ENCODE results near the gene POU5F1.
"Not testable (repeated sequence)": the region's sequence is repeated elsewhere in the genome, so short reads cannot be mapped to it uniquely, and the experiment has no call there.

The POU5F1 gene

DNA sequence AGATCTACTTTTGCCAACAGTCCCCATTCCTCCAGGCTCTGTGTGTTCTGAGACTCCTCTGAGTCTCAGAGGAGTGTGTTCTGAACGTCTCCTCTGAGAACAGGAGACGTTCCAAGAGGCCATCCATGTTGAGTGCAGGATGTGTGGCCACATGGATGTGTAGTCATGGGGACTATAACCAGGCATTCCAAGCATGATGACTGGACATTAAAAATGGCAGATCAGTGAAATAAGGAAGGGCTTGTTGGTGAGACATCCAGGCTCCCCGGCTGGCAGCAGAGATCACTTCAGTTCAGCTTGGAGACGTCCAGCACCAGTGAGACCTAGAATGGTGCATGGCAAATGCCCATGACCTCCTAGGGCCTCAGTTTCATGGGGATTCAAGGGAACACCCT, 34.3 kb upstream of the POU5F1 start:
- Histone ChIP-seq H3K36me3 (ENCODE audit: insufficient read depth) (no peaks in the 10 kb centered on the region), H3K4me3 (IDR thresholded peaks at IDR 0.05; ENCODE audit: insufficient read depth, low read depth, low read length) (no peak overlapping the region), H3K4me1 (ENCODE audit: low read depth, poor library complexity, severe bottlenecking) (peaks cover 40% of the 10 kb centered on the region), H3K9ac (peak overlapping the region; percentile 97), H3K4me2 (peak overlapping the region; percentile 93), H2AFZ (ENCODE audit: low read depth) (peak overlapping the region; percentile 27; the same call in 1 of the 2 replicates), H3K27me3 (ENCODE audit: insufficient read depth, low read depth) (no peaks in the 10 kb centered on the region), H4K20me1 (ENCODE audit: insufficient read depth) (no peaks in the 10 kb centered on the region), H3K27ac (peak overlapping the region; percentile 99), H3K79me2 (ENCODE audit: insufficient read depth, low read depth) (peaks cover 8% of the 10 kb centered on the region; the same call in 1 of the 2 replicates)
- TF ChIP-seq, protein P1, sequence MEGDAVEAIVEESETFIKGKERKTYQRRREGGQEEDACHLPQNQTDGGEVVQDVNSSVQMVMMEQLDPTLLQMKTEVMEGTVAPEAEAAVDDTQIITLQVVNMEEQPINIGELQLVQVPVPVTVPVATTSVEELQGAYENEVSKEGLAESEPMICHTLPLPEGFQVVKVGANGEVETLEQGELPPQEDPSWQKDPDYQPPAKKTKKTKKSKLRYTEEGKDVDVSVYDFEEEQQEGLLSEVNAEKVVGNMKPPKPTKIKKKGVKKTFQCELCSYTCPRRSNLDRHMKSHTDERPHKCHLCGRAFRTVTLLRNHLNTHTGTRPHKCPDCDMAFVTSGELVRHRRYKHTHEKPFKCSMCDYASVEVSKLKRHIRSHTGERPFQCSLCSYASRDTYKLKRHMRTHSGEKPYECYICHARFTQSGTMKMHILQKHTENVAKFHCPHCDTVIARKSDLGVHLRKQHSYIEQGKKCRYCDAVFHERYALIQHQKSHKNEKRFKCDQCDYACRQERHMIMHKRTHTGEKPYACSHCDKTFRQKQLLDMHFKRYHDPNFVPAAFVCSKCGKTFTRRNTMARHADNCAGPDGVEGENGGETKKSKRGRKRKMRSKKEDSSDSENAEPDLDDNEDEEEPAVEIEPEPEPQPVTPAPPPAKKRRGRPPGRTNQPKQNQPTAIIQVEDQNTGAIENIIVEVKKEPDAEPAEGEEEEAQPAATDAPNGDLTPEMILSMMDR (conservative IDR thresholded peaks at IDR 0.05; ENCODE audit: low read depth, low read length): no peak

DNA sequence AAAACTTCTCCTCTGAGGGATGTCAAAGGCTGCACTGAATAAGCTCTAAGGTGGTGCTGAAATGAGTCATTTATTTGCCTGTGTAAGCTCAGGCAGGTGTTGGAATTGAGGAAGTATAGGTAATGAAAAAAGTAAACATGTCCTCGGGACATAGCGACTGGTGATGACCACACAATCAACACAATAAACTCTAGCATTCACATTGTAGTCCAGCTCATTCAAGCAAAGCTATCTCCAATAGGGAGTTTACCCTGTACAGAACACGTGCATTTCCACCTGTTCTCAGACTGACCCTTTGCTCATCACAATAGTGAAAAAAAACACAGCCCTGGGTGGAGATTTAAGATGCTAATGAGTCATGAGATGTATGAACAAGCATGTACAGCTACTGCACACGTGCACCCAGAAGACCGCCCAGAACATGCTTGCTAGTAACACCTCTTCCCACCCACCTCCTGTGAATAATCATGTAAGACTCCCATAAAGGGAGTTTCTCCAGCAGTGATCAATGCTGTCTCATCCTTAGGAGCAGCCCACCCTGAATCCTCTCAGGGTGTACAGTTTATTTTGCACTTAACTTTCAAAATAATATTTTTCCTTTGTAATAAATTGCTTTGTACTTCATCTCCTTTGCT, 33.0 kb upstream of the POU5F1 start:
- H4K20me1 ChIP-seq (ENCODE audit: insufficient read depth): no peaks in the 10 kb centered on the region
- H3K27ac ChIP-seq: peak overlapping the region; percentile 99
- peaks cover 53% of the 10 kb centered on the region for H3K4me1 ChIP-seq (ENCODE audit: low read depth, poor library complexity, severe bottlenecking)
- peak overlapping the region; percentile 93 for H3K4me2 ChIP-seq
- H3K4me3 ChIP-seq (IDR thresholded peaks at IDR 0.05; ENCODE audit: insufficient read depth, low read depth, low read length): no peak overlapping the region
- H3K27me3 ChIP-seq (ENCODE audit: insufficient read depth, low read depth): no peaks in the 10 kb centered on the region
- TF ChIP-seq, protein P1 (conservative IDR thresholded peaks at IDR 0.05; ENCODE audit: low read depth, low read length): no peak
- peak overlapping the region; percentile 27 for H2AFZ ChIP-seq (ENCODE audit: low read depth)
- H3K9ac ChIP-seq: peak overlapping the region; percentile 97
- H3K36me3 ChIP-seq (ENCODE audit: insufficient read depth): no peaks in the 10 kb centered on the region
- peaks cover 20% of the 10 kb centered on the region; the same call in 1 of the 2 replicates for H3K79me2 ChIP-seq (ENCODE audit: insufficient read depth, low read depth)

DNA sequence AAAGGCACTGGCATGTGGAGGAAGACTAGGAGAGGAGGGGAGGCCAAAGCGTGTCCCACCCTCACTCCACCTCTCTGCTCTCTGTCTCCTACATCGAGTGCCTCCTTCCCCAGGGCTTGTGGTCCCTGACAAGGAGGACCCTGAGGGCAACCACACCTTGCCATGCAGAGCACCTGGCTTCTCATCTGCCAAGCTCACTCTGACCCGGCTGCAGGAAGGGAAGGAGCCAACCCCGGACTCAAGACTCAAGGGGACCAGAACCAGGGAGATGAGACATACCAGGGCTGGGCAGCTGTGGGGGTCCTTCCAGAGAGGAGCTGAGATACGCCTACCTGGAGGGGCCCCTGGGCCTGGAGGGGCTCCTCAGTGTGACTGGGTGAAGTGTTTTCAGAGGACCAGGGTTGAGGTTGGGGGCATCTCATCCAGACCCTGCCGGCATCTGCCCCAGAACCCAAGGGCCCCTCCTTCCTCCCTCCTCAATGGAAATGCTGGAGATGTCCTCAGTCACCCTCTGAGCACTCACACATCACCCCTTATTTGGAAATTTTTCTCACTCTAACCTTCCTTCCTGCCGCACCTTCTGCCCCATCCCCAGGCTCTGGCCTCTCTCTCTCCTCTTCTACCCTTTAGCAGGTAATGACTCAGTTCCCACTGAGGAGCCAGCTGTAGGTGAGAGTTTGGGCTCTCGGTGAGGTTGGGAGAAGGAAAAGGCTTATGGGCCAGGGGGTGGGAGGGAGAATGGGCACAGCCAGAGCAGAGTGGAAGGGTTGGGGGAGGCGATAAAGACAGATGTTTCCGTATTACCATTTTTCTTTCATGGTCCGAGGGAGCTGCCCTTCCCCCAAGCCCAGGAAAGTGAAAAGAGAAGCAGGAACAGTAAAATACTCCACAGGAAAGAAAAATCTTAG, 32.0 kb upstream of the POU5F1 start:
- H3K36me3 ChIP-seq (ENCODE audit: insufficient read depth): no peaks in the 10 kb centered on the region
- peak overlapping the region; percentile 27; the same call in 1 of the 2 replicates for H2AFZ ChIP-seq (ENCODE audit: low read depth)
- no peaks in the 10 kb centered on the region for H3K27me3 ChIP-seq (ENCODE audit: insufficient read depth, low read depth)
- peak overlapping the region; percentile 99 for H3K27ac ChIP-seq
- H3K4me1 ChIP-seq (ENCODE audit: low read depth, poor library complexity, severe bottlenecking): peaks cover 53% of the 10 kb centered on the region
- no peaks in the 10 kb centered on the region for H4K20me1 ChIP-seq (ENCODE audit: insufficient read depth)
- H3K9ac ChIP-seq: peak overlapping the region; percentile 97
- no peak overlapping the region for H3K4me3 ChIP-seq (IDR thresholded peaks at IDR 0.05; ENCODE audit: insufficient read depth, low read depth, low read length)
- peaks cover 20% of the 10 kb centered on the region; the same call in 1 of the 2 replicates for H3K79me2 ChIP-seq (ENCODE audit: insufficient read depth, low read depth)
- peak overlapping the region; percentile 93 for H3K4me2 ChIP-seq
- TF ChIP-seq, protein P1 (conservative IDR thresholded peaks at IDR 0.05; ENCODE audit: low read depth, low read length): no peak

DNA sequence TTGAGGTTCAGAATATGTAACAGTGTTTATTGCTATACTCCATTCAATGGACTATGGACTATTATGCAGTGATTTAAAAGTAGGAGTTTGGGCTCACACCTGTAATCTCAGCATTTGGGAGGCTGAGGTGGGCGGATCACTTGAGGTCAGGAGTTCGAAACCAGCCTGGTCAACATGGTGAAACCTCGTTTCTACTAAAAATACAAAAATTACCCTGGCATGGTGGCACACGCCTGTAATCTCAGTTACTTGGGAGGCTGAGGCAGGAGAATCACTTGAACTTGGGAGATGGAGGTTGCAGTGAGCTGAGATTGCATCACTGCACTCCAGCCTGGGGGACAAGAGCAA, 28.6 kb upstream of the POU5F1 start:
- H2AFZ ChIP-seq (ENCODE audit: low read depth); H3K9ac ChIP-seq; H3K36me3 ChIP-seq (ENCODE audit: insufficient read depth); H3K27me3 ChIP-seq (ENCODE audit: insufficient read depth, low read depth); H3K4me3 ChIP-seq (IDR thresholded peaks at IDR 0.05; ENCODE audit: insufficient read depth, low read depth, low read length); H4K20me1 ChIP-seq (ENCODE audit: insufficient read depth); H3K27ac ChIP-seq: not testable (repeated sequence)
- Histone ChIP-seq H3K4me2 (peak overlapping the region; percentile 71; the same call in 1 of the 2 replicates), H3K79me2 (ENCODE audit: insufficient read depth, low read depth) (peaks cover 20% of the 10 kb centered on the region; the same call in 1 of the 2 replicates), H3K4me1 (ENCODE audit: low read depth, poor library complexity, severe bottlenecking) (peaks cover 54% of the 10 kb centered on the region)
